HG02943 (cell line): ENCODE measurements around the gene EIF4EBP3.
"Not testable (repeated sequence)": the region's sequence is repeated elsewhere in the genome, so short reads cannot be mapped to it uniquely, and the experiment has no call there.

ENCODE experiments used
- ATAC-seq: cut with Tn5 transposase; IDR thresholded peaks from one replicate; pipeline ENCODE4 v1.9.1; 2021; ENCODE audit warnings: mild to moderate bottlenecking, low read depth, moderate library complexity; ENCODE audit not compliant: unreplicated experiment

Gene EIF4EBP3

DNA sequence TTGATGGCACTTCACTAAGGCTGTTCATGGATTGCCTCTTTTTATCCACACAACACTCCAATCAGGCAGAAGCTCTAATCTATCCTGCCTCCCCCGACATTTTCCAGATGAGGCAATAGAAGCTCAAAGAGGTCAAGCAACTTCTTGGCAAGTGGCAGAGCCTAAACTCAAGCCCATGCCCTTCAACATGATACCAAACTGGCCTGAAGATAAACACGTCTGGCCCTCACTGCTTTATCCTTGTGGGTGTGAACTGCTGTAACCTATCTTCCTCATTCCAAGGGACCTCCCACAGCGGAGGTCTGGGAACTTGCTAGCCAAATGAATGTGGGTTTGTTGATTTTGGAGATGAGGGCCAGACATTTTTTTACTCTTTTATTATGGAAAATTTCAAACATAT lies 26.7 kb downstream of the EIF4EBP3 start:
- no peak for ATAC-seq

DNA sequence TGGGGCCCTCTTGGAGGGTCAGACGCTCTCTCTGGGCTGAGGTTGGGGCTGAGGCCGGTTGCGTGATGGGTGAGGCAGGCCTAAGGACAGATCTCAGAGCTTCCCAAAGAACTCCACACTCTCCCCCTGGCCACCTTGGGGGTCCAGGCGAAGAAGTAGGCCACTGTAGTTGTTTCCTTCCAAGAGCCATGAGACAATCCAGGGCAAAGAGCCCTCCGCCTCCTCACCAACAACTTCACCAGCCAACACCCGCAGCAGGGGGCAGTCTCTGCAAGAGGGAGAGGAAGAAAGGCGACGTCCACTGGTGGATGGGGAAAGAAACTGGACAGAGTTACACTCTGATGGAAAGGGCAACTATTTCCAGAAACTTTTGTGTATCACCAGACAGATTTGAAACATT lies 27.8 kb downstream of the EIF4EBP3 start:
- no peak for ATAC-seq

DNA sequence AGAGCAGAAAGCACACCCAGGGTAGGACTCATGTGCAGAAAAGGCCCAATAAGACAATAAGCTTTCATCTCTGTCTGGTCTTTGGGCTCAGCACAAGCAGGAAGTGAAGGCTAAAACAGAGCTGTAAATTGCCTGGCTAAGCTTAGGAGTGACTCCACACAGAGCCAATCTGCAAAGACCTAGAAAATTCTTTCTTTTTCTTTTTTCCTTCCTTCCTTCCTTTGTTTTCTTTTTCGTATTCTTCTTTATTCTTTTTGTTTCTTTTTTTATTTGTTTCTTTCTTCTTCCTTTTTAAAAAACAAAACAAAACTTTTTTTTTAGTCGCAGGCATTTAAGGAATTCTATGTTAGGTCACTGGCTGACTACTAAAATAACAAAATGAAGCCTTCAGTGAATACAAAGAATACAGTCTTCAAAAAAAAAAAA lies 29.3 kb downstream of the EIF4EBP3 start:
- ATAC-seq, result no peak

DNA sequence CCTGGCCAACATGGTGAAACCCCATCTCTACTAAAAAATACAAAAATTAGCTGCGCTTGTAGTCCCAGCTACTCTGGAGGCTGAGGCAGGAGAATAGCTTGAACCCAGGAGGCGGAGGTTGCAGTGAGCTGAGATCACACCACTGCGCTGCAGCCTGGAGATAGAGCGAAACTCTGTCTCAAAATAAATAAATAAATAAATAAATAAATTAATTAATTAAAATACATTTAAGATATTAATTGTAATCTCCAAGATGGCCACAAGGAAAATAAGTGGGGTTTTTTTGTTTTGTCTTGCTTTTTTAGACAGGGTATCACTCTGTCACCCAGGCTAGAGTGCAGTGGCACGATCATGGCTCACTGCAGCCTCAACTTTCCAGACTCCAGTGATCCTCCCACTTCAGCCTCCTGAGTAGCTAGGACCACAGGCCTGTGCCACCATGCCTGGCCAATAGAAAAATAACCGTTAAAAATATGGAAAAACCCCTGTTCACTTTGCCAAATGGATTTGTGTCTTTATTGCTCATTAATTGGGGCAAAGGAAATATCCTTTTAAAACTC lies 31.8 kb downstream of the EIF4EBP3 start:
- ATAC-seq, result not testable (repeated sequence)

DNA sequence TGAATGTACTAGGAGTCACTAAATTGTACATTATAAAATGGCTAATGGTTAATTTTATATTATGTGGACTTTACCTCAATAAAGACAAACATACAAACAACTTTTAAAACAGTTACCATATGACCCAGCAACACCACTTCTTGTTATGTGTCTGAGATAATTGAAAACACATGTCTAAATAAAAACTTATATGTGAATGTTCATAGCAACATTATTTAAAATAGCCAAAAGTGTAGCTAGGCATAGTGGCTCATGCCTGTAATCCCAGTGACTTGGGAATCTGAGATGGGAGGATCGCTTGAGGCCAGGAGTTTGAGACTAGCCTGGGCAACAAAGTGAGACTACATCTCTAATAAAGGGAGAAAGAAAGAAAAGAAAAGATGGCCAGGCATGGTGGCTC lies 40.0 kb downstream of the EIF4EBP3 start:
- no peak for ATAC-seq

DNA sequence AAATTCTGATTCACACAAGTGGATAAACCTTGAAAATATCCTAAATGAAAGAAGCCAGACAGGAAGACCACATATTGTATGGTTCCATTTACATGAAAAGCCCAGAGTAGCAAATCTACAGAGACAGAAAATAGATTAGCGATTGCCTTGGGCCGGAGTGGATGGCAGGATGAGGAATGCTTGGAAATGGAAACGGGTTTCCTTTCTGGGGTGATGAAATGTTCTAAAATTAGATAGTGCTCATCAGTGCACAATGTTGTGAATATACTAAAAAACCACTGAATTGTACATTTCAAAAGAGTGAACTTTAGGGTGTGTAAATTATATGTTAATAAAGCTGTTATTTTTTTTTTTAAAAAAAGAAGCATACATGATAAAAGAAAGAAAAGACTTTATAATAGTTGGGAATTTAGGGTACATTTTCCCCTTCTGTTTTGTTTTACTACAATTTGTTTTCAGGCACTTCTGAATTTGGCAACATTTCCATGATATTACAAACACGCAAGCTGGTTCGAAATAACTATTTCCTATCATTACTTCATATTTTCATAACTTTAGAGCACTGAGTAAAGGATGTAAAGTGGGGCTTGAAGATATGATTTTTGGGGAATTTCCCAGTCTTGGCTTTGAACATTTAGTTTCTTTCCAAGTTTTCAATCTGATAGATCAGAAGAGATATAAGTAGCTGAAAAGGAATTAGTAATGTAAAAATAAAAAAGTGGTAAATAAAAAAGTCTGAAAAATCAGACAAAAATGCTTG lies 41.0 kb downstream of the EIF4EBP3 start:
- no peak for ATAC-seq

DNA sequence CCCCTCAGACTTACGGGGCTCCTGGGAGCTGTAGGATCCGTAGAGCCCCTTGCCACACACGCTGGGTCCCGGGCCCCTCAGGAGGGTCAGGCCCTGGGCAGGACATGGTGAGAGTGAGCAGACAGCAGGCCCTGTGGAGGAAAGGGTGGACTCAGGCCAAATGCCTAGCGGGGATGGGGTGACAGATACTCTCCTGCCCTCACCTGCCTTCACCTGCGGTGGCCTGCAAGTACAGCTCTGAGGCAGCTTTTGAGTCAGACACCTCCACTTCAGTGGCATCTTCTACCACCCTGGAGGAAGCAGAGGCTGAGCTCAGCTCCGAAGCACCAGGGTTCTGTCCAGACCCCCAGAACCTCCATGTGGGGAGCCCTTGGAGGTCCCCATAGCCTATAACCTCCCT lies 43.4 kb downstream of the EIF4EBP3 start:
- no peak for ATAC-seq

DNA sequence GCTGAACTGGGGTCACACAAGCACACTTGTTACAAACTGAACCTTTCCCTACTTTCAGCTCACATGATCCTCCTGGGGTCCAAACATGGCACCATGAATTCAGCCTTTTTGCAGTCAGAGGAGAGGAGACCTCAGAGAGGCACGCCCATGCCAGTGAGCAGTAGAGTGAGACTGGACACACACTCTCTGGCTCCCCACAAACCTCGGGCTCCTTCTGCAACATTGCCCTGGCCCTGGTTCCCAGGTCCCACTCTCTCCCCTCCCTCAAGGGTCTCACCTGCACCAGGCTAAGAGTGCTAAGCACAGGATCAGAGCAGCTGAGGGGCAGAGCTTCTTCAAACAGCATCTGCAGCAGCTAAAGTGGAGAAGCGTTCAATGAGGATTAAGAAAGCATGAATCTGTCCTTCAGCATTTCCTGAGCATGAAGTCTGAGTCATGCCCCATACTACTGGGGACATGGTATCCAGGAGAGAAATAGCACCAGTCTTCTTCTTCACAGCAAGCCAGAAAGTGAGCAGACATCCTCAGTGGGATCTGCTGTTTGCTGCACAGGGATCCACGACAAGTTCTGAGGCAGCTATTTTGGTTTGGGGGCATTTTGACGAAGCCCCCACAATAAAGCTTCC lies 44.4 kb downstream of the EIF4EBP3 start:
- no peak for ATAC-seq

DNA sequence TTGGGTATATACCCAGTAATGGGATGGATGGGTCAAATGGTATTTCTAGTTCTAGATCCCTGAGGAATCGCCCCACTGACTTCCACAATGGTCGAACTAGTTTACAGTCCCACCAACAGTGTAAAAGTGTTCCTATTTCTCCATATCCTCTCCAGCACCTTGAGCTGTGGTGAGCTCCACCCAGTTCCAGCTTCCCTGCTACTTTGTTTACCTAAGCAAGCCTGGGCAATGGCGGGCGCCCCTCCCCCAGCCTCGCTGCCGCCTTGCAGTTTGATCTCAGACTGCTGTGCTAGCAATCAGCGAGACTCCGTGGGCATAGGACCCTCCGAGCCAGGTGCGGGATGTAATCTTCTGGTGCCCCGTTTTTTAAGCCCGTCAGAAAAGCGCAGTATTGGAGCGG lies 45.6 kb downstream of the EIF4EBP3 start:
- ATAC-seq, result not testable (repeated sequence)

DNA sequence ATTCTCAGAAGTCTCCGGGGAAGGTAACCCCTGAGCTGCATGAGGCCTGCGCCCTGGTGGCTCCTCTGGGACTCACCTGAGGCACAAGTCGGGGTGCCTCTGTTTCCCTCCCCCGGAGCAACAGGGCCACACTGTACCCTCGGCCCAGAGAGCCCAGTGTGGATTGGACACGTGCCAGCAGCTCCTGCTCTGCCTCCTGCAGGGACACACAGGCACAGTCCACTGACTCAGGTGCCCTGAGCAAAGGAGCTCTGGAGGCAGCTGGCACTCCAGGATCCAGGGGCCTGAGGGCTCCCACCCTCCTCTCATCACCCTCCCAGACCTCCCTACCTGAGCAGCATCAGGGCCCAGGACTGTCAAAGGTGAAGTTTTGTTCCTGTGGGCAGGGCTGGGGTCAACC lies 46.7 kb downstream of the EIF4EBP3 start:
- ATAC-seq, result no peak

DNA sequence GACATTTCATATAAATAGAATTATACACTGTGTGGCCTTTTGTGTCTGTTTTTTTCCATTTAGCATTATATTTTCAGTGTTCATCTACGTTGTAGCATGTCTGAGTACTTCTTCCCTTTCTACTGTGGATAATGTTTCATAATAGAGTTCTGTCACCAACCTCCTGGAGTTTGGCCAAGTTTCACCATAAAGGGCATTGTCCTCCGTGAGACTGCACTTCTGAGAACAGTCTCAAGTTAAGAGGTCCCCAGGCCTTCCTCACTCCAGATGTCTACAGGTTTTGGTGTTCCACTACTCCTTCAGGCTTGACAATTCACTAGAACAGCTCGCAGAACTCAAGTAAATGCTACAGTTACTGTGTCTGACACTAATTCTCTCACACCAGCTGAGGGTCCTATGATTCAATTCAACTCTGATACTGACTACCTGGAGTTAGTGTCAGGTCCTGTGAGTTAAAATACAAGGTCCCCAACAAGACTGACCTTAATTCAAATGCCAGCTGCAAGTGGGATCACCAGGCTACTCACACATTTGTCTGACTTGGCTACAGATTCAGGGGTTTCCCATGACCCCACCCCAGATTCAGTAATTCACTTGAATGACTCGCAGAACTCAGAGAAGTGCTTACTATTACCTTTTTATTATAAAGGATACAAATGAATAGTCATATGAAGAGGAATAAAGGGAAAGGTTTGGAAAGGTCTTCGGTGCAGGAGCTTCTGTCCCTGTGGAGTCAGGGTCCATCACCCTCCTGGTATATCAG lies 48.3 kb downstream of the EIF4EBP3 start:
- no peak for ATAC-seq

DNA sequence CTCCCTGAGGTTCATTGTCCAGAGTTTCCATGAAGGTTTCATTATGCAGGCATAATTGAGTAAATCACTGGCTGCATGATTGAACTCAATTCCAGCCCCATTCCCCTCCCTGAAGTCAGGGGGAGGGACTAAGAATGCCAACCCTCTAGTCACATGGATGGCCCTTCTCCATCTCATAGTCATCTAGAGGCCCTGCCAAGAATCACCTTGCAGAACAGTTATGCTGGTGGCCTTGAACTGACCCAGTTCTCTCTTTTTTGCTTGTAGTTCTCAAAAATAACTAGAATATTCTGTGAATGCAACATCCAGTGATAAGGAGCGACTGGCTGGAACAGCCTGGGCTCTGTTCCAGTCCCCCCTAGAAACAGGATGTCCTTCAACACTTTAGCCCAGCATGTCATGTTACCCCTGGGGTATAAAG lies 48.9 kb downstream of the EIF4EBP3 start:
- no peak for ATAC-seq

DNA sequence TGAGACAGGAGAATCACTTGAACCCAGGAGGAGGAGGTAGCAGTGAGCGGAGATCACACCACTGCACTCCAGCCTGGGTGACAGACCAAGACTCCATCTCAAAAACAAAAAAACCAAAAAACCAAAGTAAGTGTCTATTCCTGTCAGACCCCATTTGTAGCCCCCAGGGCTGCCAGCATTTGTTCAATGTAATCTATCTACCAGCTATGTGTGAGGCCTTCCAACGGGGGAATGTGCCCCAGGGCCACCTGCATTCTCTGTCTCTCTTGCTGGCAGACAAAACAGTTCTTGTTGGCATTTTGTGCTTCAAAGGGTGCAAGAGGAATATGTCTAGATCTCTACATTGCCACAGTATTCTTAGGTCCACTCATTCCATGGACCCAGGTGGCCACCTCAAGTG lies 51.4 kb downstream of the EIF4EBP3 start:
- ATAC-seq, result no peak
